HCT116 (cell line): ENCODE data around the gene CTNND2.

Source experiments
- CTCF ChIP-seq, 3 experiments: fragments of 200-600 bp in 1 of 3; sonication (generic) in 1 of 3; IDR thresholded peaks in 2 of 3; conservative IDR thresholded peaks in 1 of 3; 2 replicates each; pipeline ENCODE4 v1.5.1; 2012 to 2017; ENCODE audit warnings: low read depth in 2 of 3, low read length in 2 of 3, antibody characterized with exemption in 1 of 3, borderline replicate concordance in 1 of 3, control low read depth in 1 of 3, mild to moderate bottlenecking in 1 of 3, mixed read lengths in 1 of 3, mixed run types in 1 of 3, moderate library complexity in 1 of 3; ENCODE audit not compliant: insufficient read depth in 1 of 3
- JUND ChIP-seq: IDR thresholded peaks from 2 replicates; pipeline ENCODE4 v1.6.1; 2012
- MAX ChIP-seq: IDR thresholded peaks from 2 replicates; pipeline ENCODE4 v1.6.1; 2012
- POLR2A ChIP-seq: IDR thresholded peaks from 2 replicates; pipeline ENCODE4 v1.7.0; 2011; ENCODE audit warnings: borderline replicate concordance; ENCODE audit not compliant: insufficient read depth, insufficient read length; ENCODE audit errors: extremely low read depth
- YY1 ChIP-seq: IDR thresholded peaks from 2 replicates; pipeline ENCODE4 v1.6.1; 2011; ENCODE audit warnings: low read length, low read depth, moderate library complexity, mild to moderate bottlenecking; ENCODE audit not compliant: insufficient replicate concordance; ENCODE audit errors: extremely low read depth
- ZBTB33 ChIP-seq: IDR thresholded peaks from 2 replicates; pipeline ENCODE4 v1.6.1; 2011; ENCODE audit warnings: mild to moderate bottlenecking, low read length, moderate library complexity; ENCODE audit not compliant: insufficient replicate concordance; ENCODE audit errors: extremely low read depth
- ZNF274 ChIP-seq: fragments of 200-500 bp; sonication (Bioruptor generic); IDR thresholded peaks from 2 replicates; pipeline ENCODE4 v1.6.1; 2014; ENCODE audit warnings: mild to moderate bottlenecking, low read depth, low read length, inconsistent platforms

GRCh38 chr5:11801061-11801460, 103.2 kb downstream of the CTNND2 start:
- TF ChIP-seq POLR2A (no peak), YY1 (no peak), CTCF (IDR thresholded peaks at IDR 0.05 in 2 of 3, conservative IDR thresholded peaks at IDR 0.05 in 1 of 3; ENCODE audit: borderline replicate concordance in 1 of 3, insufficient read depth in 1 of 3, low read depth in 2 of 3, low read length in 2 of 3) (no peak), ZBTB33 (no peak), ZNF274 (no peak), JUND (no peak), MAX (no peak)
